ENCODE measurements around the gene CCDC159.
"Not testable (repeated sequence)": the region's sequence is repeated elsewhere in the genome, so short reads cannot be mapped to it uniquely, and the experiment has no call there.

CCDC159 gene

GRCh38 chr19:11346104-11346940 is at the start of gene CCDC159, which contains the start of gene TMEM205:
CCDC159 (plus strand) TSS chr19:11346519; CDS start chr19:11346607, 88 bp downstream.
TMEM205 (minus strand) TSS chr19:11346268; CDS start chr19:11345619, 649 bp downstream.
- DNase-seq: peak; percentile 99

DNA sequence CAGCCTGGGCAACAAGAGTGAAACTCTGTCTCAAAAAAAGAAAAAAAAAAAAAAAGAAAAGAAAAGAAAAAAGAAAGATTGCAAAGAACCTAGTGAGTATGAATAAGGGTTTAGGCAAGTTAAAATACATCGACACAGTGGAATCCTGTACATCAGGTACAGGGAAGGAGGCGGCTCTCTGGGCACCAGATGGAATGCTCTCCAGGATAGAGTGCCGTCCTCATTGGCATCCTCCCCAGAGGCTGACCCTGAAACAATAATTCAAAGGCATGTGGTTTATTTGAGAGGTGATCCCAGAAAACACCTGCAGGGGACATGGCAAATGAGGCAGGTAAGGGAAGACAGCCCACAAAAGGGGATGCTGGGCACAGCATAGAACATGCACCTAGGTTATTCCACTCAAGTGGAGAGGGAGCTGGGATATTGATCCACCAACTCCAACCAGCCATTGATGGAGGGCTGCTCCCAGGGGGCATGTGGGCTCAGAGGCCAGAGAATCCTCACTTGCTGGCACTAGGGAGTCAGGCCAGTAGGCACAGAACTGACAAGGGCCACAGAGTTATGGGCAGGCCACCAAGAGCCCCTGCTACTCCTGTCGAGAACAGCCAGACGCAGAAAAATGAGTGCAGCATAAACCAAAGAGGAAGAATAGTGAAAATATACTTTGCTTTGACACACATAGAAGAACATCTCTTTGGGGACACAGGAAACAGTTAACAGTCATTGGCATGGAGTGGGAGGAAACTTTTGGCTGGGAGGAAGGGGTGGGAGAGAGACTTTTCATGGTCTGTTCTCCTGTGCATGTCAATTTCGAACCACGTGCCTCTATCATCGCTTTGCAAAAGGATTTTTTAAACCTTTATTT is 46.1 kb upstream of the CCDC159 start:
- peak; percentile 18 for DNase-seq

GRCh38 chr19:11300811-11301120 is 45.6 kb upstream of the CCDC159 start:
- no peak for DNase-seq

DNA sequence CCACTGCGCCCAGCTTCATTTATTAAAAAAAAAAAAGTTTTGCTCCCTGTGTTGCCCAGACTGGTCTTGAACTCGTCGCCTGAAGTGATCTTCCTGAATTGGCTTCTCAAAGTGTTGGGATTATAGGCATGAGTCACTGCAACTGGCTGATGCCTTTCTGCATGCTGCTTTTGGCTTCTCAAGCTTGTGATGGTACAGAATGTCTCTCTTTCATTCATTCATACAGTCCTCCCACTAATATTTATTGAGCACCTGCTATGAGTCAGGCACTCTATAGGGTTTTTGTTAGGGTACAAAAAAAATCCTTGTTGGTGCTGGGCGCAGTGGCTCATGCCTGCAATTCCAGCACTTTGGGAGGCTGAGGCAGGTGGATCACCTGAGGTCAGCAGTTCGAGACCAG is 41.4 kb upstream of the CCDC159 start:
- DNase-seq: no peak

GRCh38 chr19:11306337-11306736 is 40.0 kb upstream of the CCDC159 start:
- DNase-seq: no peak

- DNase-seq: not testable (repeated sequence)
Measured at GRCh38 chr19:11320278-11320995, 25.9 kb upstream of the CCDC159 start.

DNA sequence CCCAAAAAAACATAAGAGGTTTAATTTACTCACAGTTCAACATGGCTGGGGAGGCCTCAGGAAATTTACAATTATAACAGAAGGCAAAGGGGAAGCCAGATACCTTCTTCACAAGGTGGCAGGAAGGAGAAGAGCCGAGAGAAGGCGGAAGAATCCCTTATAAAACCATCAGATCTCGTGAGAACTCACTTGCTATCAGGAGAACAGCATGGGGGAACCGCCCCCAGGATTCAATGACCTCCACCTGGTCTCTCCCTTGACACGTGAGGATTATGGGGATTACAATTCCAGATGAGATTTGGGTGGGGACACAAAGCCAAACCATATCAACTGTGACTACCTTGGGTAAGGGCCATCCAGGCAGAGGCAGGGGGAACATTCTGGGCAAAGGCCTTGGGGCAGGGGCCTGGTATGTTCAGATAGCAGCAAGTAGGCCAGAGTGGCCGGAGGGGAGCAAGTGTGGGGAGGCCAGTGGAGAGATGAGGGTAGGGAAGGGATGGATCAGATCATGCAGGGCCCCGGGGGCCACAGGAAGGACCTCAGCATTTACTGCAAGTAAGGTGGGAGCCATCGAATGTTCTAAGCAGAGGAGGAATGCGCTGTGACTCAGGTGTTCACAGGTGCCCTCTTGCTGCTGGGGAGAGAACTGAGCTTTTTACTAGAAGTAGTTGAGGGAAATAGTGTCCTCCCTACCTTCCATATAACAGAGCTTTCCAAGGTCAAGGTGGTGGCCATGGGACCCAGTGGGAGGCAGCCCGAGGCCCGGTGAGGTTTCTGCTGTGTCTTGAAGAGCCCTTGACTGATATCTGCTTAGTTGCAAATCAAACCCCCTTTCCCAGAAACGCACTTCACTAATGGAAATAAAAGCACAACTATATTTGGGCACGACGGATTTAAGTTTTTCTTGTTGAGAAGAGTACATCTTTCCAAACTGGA is 24.9 kb upstream of the CCDC159 start:
- no peak for DNase-seq

GRCh38 chr19:11322269-11323024 is 23.9 kb upstream of the CCDC159 start:
- DNase-seq: no peak

GRCh38 chr19:11323601-11324078 is 22.7 kb upstream of the CCDC159 start:
- DNase-seq: no peak

- DNase-seq: peak; percentile 52
Measured at GRCh38 chr19:11324079-11324661, 22.1 kb upstream of the CCDC159 start.

DNA sequence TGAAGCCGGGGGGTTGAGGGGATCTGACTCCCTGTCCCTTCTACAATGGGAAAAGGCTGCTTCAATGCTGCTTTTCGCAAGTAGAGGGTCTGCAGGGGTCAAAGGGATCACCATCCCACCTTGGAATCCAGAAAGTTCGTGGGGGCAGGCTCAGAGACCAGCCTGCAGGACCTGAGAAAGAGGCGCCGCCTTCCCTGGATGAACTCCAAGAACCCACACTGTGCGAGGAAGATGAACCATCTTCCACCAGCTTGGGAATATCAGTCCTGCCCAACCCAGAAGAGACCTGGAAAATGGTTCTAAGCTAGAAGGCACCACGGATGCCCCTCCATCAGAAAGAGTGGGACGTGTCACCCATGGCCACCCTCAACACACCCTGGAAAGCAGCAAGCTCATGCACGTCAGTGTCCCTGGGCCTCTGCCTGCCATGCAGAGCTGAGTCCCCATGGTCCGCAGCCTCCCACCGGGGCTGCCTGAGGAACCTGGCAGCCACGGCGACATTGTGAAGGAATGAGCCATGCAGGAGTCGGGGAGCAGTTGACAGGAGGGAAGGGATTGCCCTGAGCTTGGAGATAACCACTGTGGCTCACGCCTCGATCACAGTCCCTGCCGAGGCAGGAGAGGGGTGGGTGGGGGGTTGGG is 21.4 kb upstream of the CCDC159 start:
- DNase-seq: no peak

- no peak for DNase-seq
Measured at GRCh38 chr19:11325544-11325943, 20.8 kb upstream of the CCDC159 start.

- no peak for DNase-seq
Measured at GRCh38 chr19:11330127-11330526, 16.2 kb upstream of the CCDC159 start.

DNA sequence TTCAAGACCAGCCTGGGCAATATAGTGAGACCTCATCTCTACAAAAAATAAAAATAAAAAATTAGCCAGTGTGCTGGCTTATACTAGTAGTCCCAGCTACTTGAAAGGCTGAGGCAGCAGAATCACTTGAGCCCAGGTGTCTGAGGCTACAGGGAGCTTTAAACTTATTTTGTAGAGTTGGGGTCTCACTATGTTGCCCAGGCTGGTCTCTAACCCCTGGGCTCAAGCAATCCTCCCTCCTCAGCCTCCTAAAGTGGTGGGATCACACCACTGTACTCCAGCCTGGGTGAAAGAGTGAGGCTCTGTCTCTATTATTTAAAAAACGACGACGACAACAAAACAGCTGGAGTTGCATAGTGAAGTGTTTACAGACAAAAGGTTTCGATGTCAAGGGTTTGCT is 14.8 kb upstream of the CCDC159 start:
- no peak for DNase-seq

- peak; percentile 73 for DNase-seq
Measured at GRCh38 chr19:11332822-11333221, 13.5 kb upstream of the CCDC159 start.

DNA sequence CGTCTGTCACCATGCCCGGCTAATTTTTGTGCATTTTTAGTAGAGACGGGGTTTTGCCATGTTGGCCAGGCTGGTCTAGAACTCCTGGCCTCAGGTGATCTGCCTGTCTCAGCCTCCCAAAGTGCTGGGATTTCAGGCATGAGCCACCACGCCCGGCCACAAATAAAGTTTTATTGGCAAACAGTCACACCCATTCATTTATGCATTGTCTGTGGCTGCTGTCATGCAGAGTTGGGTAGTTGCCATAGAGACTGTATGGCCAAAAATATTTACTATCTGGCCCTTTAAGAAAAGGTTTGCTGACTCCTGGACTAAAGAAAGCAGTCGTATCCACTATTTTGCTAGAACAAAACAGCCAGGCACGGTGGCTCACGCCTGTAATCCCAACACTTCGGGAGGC is 12.5 kb upstream of the CCDC159 start:
- not testable (repeated sequence) for DNase-seq

GRCh38 chr19:11335449-11336146 is 10.7 kb upstream of the CCDC159 start:
- DNase-seq: no peak

DNA sequence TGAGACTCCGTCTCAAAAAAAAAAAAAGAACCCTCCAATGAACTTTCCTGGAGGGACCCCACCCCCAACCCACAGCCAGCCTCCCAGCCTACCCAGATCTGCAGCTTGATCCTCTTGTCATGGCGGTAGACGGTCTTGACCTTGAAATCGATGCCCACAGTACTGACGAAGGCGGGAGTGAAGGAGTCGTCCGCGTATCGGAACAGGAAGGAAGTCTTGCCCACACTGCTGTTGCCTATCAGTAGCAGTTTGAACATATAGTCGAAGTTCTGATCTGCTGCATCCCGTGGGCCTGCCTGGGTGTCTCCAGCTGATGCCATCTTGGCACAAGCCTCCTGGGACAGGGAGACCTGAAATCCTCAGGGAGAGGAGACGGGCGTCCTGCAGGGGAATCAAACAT is 9.2 kb upstream of the CCDC159 start:
- no peak for DNase-seq

GRCh38 chr19:11338121-11338520 is 8.2 kb upstream of the CCDC159 start:
- DNase-seq: no peak

Measured in NCI-H2171 treated with DMSO at 0.1 percent for 48 hours (cell line).